ENCODE data around the gene NAA25. TPM values are rescaled to one million over a fixed set of nuclear protein-coding genes. Genes with fewer than 3 reads are reported as not detected.

The NAA25 gene
- polyA plus RNA-seq, 1 experiment, result 17.9 TPM

- ChIA-PET POLR2A (interaction anchor here (0.6 to 1.9 kb wide), 2 partner anchors 8 to 75 kb away, joined by 3 to 7 read pairs; partner anchors contain the start of gene TRAFD1), CTCF (no interaction called here)
- no peaks in the 10 kb centered on the region for H3K27me3 ChIP-seq (ENCODE audit: control insufficient read depth, insufficient read depth, low read length)
- no peak for TF ChIP-seq CTCF (IDR thresholded peaks at IDR 0.05; ENCODE audit: low read depth, low read length)
- no peak overlapping the region for H3K27ac ChIP-seq (ENCODE audit: low read depth, low read length)
- DNase-seq (ENCODE audit: low read depth, low spot score), result no peak
- no peaks in the 10 kb centered on the region; the same call in 1 of the 2 replicates for H3K9me3 ChIP-seq (ENCODE audit: control insufficient read depth, insufficient read depth, low read length)
- H3K4me3 ChIP-seq (ENCODE audit: low read depth, low read length), result no peak overlapping the region
Measured at GRCh38 chr12:112117685-112118084, 9.1 kb upstream of the NAA25 start.

- DNase-seq (ENCODE audit: low read depth, low spot score), result no peak
- Histone ChIP-seq H3K27ac (ENCODE audit: low read depth, low read length) (no peak overlapping the region), H3K9me3 (ENCODE audit: control insufficient read depth, insufficient read depth, low read length) (no peaks in the 10 kb centered on the region; the same call in 1 of the 2 replicates), H3K27me3 (ENCODE audit: control insufficient read depth, insufficient read depth, low read length) (no peaks in the 10 kb centered on the region), H3K4me3 (ENCODE audit: low read depth, low read length) (no peak overlapping the region)
- ChIA-PET POLR2A (interaction anchor here (0.6 to 1.9 kb wide), 3 partner anchors 9 to 154 kb away, joined by 3 to 7 read pairs (median 3); partner anchors contain the start of gene TRAFD1), CTCF (interaction anchor here (0.8 to 1.6 kb wide), 2 partner anchors 15 to 270 kb away, joined by 4 to 5 read pairs; no protein-coding TSS in a partner anchor)
- no peak for TF ChIP-seq CTCF (IDR thresholded peaks at IDR 0.05; ENCODE audit: low read depth, low read length)
Measured at GRCh38 chr12:112116232-112117060, 7.9 kb upstream of the NAA25 start.

- DNase-seq (ENCODE audit: low read depth, low spot score), result no peak
- no peaks in the 10 kb centered on the region for H3K27me3 ChIP-seq (ENCODE audit: control insufficient read depth, insufficient read depth, low read length)
- no peak for TF ChIP-seq CTCF (IDR thresholded peaks at IDR 0.05; ENCODE audit: low read depth, low read length)
- no peaks in the 10 kb centered on the region; the same call in 1 of the 2 replicates for H3K9me3 ChIP-seq (ENCODE audit: control insufficient read depth, insufficient read depth, low read length)
- ChIA-PET CTCF (interaction anchor here (1.6 kb wide), 1 partner anchor 271 kb away, joined by 4 read pairs; no protein-coding TSS in a partner anchor), POLR2A (interaction anchor here (1.9 kb wide), 1 partner anchor 10 kb away, joined by 7 read pairs; the partner anchor contains the start of gene TRAFD1)
- H3K4me3 ChIP-seq (ENCODE audit: low read depth, low read length), result no peak overlapping the region
- H3K27ac ChIP-seq (ENCODE audit: low read depth, low read length), result no peak overlapping the region
Measured at GRCh38 chr12:112115259-112116045, 6.9 kb upstream of the NAA25 start.

- TF ChIP-seq CTCF (IDR thresholded peaks at IDR 0.05; ENCODE audit: low read depth, low read length), result no peak
- Histone ChIP-seq H3K27ac (ENCODE audit: low read depth, low read length) (no peak overlapping the region), H3K9me3 (ENCODE audit: control insufficient read depth, insufficient read depth, low read length) (no peaks in the 10 kb centered on the region; the same call in 1 of the 2 replicates), H3K4me3 (ENCODE audit: low read depth, low read length) (no peak overlapping the region), H3K27me3 (ENCODE audit: control insufficient read depth, insufficient read depth, low read length) (no peaks in the 10 kb centered on the region)
- CTCF ChIA-PET, result interaction anchor here (1.0 to 1.4 kb wide), 2 partner anchors 12 to 167 kb away, joined by 4 to 5 read pairs; partner anchors contain the start of gene TRAFD1
- DNase-seq (ENCODE audit: low read depth, low spot score), result no peak
- POLR2A ChIA-PET, result interaction anchor here (0.6 to 1.4 kb wide), 2 partner anchors 9 to 13 kb away, joined by 3 to 7 read pairs; partner anchors contain the start of gene TRAFD1
Measured at GRCh38 chr12:112112409-112113133, 4.0 kb upstream of the NAA25 start.
